GM12891 (cell line): Measurements from ENCODE around the gene GALNT9.

ENCODE experiments used
- POLR2A ChIP-seq: IDR thresholded peaks from 2 replicates; pipeline ENCODE4 v1.6.1; 2011; ENCODE audit warnings: low read depth, low read length, control low read depth
- POLR2AphosphoS5 ChIP-seq: IDR thresholded peaks from 2 replicates; pipeline ENCODE4 v1.6.1; 2011; ENCODE audit warnings: low read depth, low read length, control low read depth

DNA sequence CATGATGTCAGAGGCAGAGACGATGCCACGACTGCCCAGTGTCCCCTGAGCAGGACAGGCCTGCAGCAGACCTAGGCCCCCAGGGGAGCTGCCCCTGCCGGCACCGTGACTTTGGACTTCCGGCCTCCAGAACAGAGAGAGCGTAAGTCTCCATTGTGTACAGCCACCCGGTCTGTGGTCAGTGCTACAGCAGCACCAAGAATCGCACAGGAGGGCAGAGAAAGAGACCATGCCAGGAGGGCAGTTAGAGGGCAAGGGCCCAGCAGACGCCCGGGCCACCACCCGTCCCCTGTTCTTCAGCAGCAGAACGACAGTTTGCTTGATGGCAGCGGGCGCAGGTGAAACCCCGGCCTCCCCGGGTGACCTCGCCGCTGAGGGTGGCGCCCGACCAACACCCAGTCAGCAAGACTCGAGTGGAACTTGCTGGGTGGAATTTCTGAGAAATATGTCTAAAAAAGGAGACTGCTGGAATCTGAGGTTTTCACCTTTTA is 19.7 kb downstream of the GALNT9 start:
- TF ChIP-seq POLR2AphosphoS5 (no peak), POLR2A (no peak)
